ENCODE data around the gene RAPGEF4. TPM values are rescaled to one million over a fixed set of nuclear protein-coding genes. Genes with fewer than 3 reads are reported as not detected.

RAPGEF4 gene
- total and polyA plus RNA-seq, 2 of the 13 experiments (the other 11 are each of a cell fraction or from before 2014, with no cell fraction given) = 0.78 to 0.91 TPM

DNA sequence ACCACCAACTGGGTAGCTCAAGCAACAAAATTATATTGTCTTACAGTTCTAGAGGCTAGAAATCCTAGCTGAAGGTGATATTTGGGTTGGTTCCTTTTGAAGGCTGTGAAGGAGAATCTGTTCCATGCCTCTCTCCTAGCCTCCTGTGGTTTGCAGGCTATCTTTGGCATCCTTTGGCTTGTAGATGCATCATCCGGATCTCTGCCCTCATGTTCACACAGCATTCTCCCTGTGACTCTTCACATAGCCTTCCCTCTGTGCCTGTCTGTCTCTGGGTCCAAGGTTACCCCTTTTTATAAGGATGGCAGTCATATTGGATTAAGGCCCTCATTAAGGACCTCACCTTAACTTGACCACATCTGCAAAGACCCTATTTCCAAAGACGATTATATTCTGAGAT lies 261.4 kb downstream of the RAPGEF4 start:
- POLR2A ChIA-PET = no interaction called here
- Histone ChIP-seq H3K79me2 (ENCODE audit: insufficient read depth, low read length) (no peaks in the 10 kb centered on the region), H3K9ac (ENCODE audit: insufficient read depth, low read depth, low read length) (no peak overlapping the region)

More for the DNA sequence above, 261.4 kb downstream of the RAPGEF4 start:
- Histone ChIP-seq H3K4me1 (ENCODE audit: insufficient read depth, low read length) (peaks cover 47% of the 10 kb centered on the region), H3K36me3 (replicated peaks in 1 of 2; ENCODE audit: control insufficient read depth in 1 of 2, insufficient read depth in 2 of 2, low read length in 2 of 2) (no peaks in the 10 kb centered on the region), H3K9me3 (ENCODE audit: low read length) (no peaks in the 10 kb centered on the region), H3K27me3 (ENCODE audit: control insufficient read depth in 1 of 2, insufficient read depth in 2 of 2, low read length in 2 of 2) (no peaks in the 10 kb centered on the region; a peak in 1 of 5 replicates), H4K20me1 (ENCODE audit: insufficient read depth, low read length) (no peaks in the 10 kb centered on the region), H3K4me2 (ENCODE audit: low read depth, low read length) (no peak overlapping the region), H3K4me3 (replicated peaks in 1 of 3; ENCODE audit: insufficient read depth in 1 of 3, low read depth in 2 of 3, low read length in 3 of 3) (no peak overlapping the region), H3K27ac (ENCODE audit: extremely low read length, insufficient read depth, low read length) (no peak overlapping the region), H2AFZ (ENCODE audit: low read length) (no peak overlapping the region)
- ATAC-seq = no peak
- intact Hi-C loops (cut with micrococcal nuclease; ENCODE audit: unreplicated experiment) (no loop called here), in situ Hi-C loops (cut with HindIII; ENCODE audit: extremely low pct_ligation_motif_present, low pct_unique_long_range_greater_than_20kb) (no loop called here)
- FAIRE-seq = no peak
- no peak for TF ChIP-seq ZNF749 (CRISPR knock-in tag; IDR thresholded peaks at IDR 0.05; ENCODE audit: borderline replicate concordance)
- TF ChIP-seq, protein P1, sequence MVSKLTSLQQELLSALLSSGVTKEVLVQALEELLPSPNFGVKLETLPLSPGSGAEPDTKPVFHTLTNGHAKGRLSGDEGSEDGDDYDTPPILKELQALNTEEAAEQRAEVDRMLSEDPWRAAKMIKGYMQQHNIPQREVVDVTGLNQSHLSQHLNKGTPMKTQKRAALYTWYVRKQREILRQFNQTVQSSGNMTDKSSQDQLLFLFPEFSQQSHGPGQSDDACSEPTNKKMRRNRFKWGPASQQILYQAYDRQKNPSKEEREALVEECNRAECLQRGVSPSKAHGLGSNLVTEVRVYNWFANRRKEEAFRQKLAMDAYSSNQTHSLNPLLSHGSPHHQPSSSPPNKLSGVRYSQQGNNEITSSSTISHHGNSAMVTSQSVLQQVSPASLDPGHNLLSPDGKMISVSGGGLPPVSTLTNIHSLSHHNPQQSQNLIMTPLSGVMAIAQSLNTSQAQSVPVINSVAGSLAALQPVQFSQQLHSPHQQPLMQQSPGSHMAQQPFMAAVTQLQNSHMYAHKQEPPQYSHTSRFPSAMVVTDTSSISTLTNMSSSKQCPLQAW (CRISPR knock-in tag; IDR thresholded peaks at IDR 0.05) = no peak
- TF ChIP-seq, protein P2, sequence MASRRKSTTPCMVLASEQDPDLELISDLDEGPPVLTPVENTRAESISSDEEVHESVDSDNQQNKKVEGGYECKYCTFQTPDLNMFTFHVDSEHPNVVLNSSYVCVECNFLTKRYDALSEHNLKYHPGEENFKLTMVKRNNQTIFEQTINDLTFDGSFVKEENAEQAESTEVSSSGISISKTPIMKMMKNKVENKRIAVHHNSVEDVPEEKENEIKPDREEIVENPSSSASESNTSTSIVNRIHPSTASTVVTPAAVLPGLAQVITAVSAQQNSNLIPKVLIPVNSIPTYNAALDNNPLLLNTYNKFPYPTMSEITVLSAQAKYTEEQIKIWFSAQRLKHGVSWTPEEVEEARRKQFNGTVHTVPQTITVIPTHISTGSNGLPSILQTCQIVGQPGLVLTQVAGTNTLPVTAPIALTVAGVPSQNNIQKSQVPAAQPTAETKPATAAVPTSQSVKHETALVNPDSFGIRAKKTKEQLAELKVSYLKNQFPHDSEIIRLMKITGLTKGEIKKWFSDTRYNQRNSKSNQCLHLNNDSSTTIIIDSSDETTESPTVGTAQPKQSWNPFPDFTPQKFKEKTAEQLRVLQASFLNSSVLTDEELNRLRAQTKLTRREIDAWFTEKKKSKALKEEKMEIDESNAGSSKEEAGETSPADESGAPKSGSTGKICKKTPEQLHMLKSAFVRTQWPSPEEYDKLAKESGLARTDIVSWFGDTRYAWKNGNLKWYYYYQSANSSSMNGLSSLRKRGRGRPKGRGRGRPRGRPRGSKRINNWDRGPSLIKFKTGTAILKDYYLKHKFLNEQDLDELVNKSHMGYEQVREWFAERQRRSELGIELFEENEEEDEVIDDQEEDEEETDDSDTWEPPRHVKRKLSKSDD (CRISPR knock-in tag; IDR thresholded peaks at IDR 0.05; ENCODE audit: low read depth) = no peak
- CTCF ChIA-PET (ENCODE audit: low intra/inter-chr PET ratio, low total read pairs) = no interaction called here
- no TSS peak for BruUV-seq (replicated peaks)
- DNase-seq (ENCODE audit: low spot score) = no peak
- WGBS (ENCODE audit: low lambda C conversion rate) = 78% methylated on average over 2 of the region's 2 CpGs

Measured in HepG2 (cell line).